SU-DHL-6 (cell line): Measurements from ENCODE around the gene OR10V1.

Experiments used
- EZH2phosphoT487 ChIP-seq: fragments of 200-600 bp; sonication (generic), shearing (Covaris generic); conservative IDR thresholded peaks from 2 replicates; pipeline ENCODE4 v1.6.1; 2018; ENCODE audit warnings: mild to moderate bottlenecking, antibody characterized with exemption, low read length, moderate library complexity, mixed read lengths
- TF ChIP-seq, protein P1 (sequence below): fragments of 200-600 bp; sonication (generic); IDR thresholded peaks from one replicate; pipeline ENCODE4 v1.5.1; 2017; ENCODE audit warnings: antibody characterized with exemption, mild to moderate bottlenecking, low read length, moderate library complexity; ENCODE audit not compliant: insufficient read depth, poor library complexity, severe bottlenecking

DNA sequence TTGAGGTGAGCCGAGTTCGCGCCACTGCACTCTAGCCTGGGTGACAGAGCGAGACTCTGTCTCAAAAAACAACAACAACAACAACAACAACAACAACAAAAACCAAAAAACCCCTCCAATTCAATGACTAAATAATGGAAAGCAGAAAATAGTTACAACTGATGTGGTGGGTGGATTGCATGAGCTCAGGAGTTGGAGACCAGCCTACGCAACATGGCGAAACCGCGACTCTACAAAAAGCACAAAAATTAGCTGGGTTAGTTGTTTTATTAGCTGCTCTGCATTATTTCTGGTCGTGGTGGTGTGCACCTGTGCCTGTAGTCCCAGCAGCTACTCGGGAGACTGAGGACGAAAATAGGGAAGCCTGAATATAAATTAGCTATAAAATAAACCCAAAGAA is 42.2 kb downstream of the OR10V1 start:
- TF ChIP-seq, protein P1, sequence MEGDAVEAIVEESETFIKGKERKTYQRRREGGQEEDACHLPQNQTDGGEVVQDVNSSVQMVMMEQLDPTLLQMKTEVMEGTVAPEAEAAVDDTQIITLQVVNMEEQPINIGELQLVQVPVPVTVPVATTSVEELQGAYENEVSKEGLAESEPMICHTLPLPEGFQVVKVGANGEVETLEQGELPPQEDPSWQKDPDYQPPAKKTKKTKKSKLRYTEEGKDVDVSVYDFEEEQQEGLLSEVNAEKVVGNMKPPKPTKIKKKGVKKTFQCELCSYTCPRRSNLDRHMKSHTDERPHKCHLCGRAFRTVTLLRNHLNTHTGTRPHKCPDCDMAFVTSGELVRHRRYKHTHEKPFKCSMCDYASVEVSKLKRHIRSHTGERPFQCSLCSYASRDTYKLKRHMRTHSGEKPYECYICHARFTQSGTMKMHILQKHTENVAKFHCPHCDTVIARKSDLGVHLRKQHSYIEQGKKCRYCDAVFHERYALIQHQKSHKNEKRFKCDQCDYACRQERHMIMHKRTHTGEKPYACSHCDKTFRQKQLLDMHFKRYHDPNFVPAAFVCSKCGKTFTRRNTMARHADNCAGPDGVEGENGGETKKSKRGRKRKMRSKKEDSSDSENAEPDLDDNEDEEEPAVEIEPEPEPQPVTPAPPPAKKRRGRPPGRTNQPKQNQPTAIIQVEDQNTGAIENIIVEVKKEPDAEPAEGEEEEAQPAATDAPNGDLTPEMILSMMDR: no peak
- TF ChIP-seq EZH2phosphoT487: no peak
